Uterus (tissue), 4 donors: Measurements from ENCODE around the gene SEPTIN8. TPM values are rescaled to one million over a fixed set of nuclear protein-coding genes. Genes with fewer than 3 reads are reported as not detected.
A peak's percentile ranks its signal among the peaks of the same experiment; 100 is the strongest.

ENCODE experiments used
- DNase-seq, 2 donors: peaks; one replicate each; pipeline ENCODE4 v3.0.0-alpha.2; 2019 to 2020
- H3K27ac ChIP-seq, 2 donors: fragments of 200-600 bp; sonication (generic); 1 replicate in 1 of 2; 2 replicates in 1 of 2; pipeline ENCODE4 v1.5.1; 2016 to 2018
- H3K27me3 ChIP-seq, 2 donors: fragments of 200-600 bp; sonication (generic); one replicate each; pipeline ENCODE4 v1.5.1; 2018 to 2019; ENCODE audit warnings: control low read depth in 1 of 2
- H3K36me3 ChIP-seq, 2 donors: fragments of 200-600 bp; sonication (generic); one replicate each; pipeline ENCODE4 v1.5.1; 2019; ENCODE audit warnings: control low read depth in 1 of 2
- H3K4me1 ChIP-seq, 2 donors: fragments of 200-600 bp; sonication (generic); one replicate each; pipeline ENCODE4 v1.5.1; 2018 to 2019; ENCODE audit warnings: control low read depth in 1 of 2
- H3K4me3 ChIP-seq, 2 donors: fragments of 200-600 bp; sonication (generic); 1 replicate in 1 of 2; 2 replicates in 1 of 2; pipeline ENCODE4 v1.5.1; 2018 to 2019; ENCODE audit warnings: mild to moderate bottlenecking in 1 of 2
- H3K9me3 ChIP-seq, 2 donors: fragments of 200-600 bp; sonication (generic); one replicate each; pipeline ENCODE4 v1.5.1; 2019; ENCODE audit warnings: control low read depth in 1 of 2
- CTCF ChIP-seq, 4 experiments: fragments of 200-600 bp in 2 of 4; fragments of 450-650 bp in 2 of 4; sonication (generic) in 2 of 4; IDR thresholded peaks; one replicate each; pipeline ENCODE4 v1.5.1; 2016 to 2019; ENCODE audit warnings: antibody characterized with exemption in 4 of 4, mild to moderate bottlenecking in 2 of 4, moderate library complexity in 1 of 4
- POLR2A ChIP-seq, 2 donors: fragments of 450-650 bp; IDR thresholded peaks; one replicate each; pipeline ENCODE4 v1.6.1; 2016; ENCODE audit warnings: antibody characterized with exemption in 2 of 2, mild to moderate bottlenecking in 1 of 2, moderate library complexity in 1 of 2
- intact Hi-C: fragments of 100-400 bp; cut with DNase I; formaldehyde crosslinking; loops from one replicate; pipeline ENCODE4 v1.15.1; 2023; ENCODE audit warnings: low total_unique reads
- total RNA-seq, 4 donors: library from RNA; depleted of rRNA in 3 of 4; stranded (reverse); fragments of >200 nt in 3 of 4; gene quantifications; one replicate each; pipeline versions ENCODE4 v1.1.0 to v1.2.4, GENCODE V29; 2014 to 2023
- donor health status: DM: yes; HTN: yes; CAD: no.

The SEPTIN8 gene
- total RNA-seq, 4 donors from 2014 or later: 17.7 to 49.4 (median 36.4) TPM

- no peaks in the 10 kb centered on the region for H3K9me3 ChIP-seq
- H3K4me3 ChIP-seq: no peak overlapping the region
- H3K27ac ChIP-seq: no peak overlapping the region
- intact Hi-C loops: no loop called here
- H3K36me3 ChIP-seq: no peaks in the 10 kb centered on the region
- no peak for TF ChIP-seq CTCF (IDR thresholded peaks at IDR 0.05)
- no peak for TF ChIP-seq POLR2A (IDR thresholded peaks at IDR 0.05)
- DNase-seq: no peak
- H3K27me3 ChIP-seq: peaks cover 26 to 29% of the 10 kb centered on the region in 2 donors
- peaks cover 0 to 7% of the 10 kb centered on the region in 2 donors for H3K4me1 ChIP-seq
Observed at GRCh38 chr5:132815454-132815853, 38.4 kb upstream of the SEPTIN8 start.

GRCh38 chr5:132814503-132815294 is 37.7 kb upstream of the SEPTIN8 start:
- intact Hi-C loops: no loop called here
- Histone ChIP-seq H3K27me3 (peaks cover 28 to 29% of the 10 kb centered on the region in 2 donors), H3K36me3 (no peaks in the 10 kb centered on the region), H3K27ac (no peak overlapping the region), H3K9me3 (no peaks in the 10 kb centered on the region), H3K4me3 (no peak overlapping the region), H3K4me1 (peaks cover 0 to 7% of the 10 kb centered on the region in 2 donors)
- TF ChIP-seq POLR2A (IDR thresholded peaks at IDR 0.05) (no peak), CTCF (IDR thresholded peaks at IDR 0.05) (no peak)
- no peak for DNase-seq

GRCh38 chr5:132813599-132814502 is 36.8 kb upstream of the SEPTIN8 start:
- Histone ChIP-seq H3K36me3 (no peaks in the 10 kb centered on the region), H3K9me3 (no peaks in the 10 kb centered on the region), H3K27ac (no peak overlapping the region), H3K4me1 (peaks cover 0 to 7% of the 10 kb centered on the region in 2 donors), H3K4me3 (peak overlapping the region in 1 of 2 donors; percentile 12), H3K27me3 (peaks cover 28 to 29% of the 10 kb centered on the region in 2 donors)
- intact Hi-C loops: no loop called here
- no peak for DNase-seq
- no peak for TF ChIP-seq CTCF (IDR thresholded peaks at IDR 0.05)

GRCh38 chr5:132812781-132813598 is 36.0 kb upstream of the SEPTIN8 start, which contains the start of gene SOWAHA:
SOWAHA (plus strand) TSS chr5:132813302; CDS start chr5:132813622, 320 bp downstream.
- H3K27me3 ChIP-seq: peaks cover 28 to 29% of the 10 kb centered on the region in 2 donors
- H3K27ac ChIP-seq: no peak within 1 kb of the TSS
- TF ChIP-seq POLR2A (IDR thresholded peaks at IDR 0.05) (no peak), CTCF (IDR thresholded peaks at IDR 0.05) (no peak)
- intact Hi-C loops: no loop called here
- H3K4me1 ChIP-seq: peaks cover 0 to 7% of the 10 kb centered on the region in 2 donors
- DNase-seq: no peak
- no peaks in the 10 kb centered on the region for H3K36me3 ChIP-seq
- peak within 1 kb of the TSS in 1 of 2 donors; percentile 12 for H3K4me3 ChIP-seq
- H3K9me3 ChIP-seq: no peaks in the 10 kb centered on the region
